Body of pancreas (tissue), 4 donors: Measurements from ENCODE around the gene KIF24. TPM values are rescaled to one million over a fixed set of nuclear protein-coding genes. Genes with fewer than 3 reads are reported as not detected.

Source experiments
- ATAC-seq: fragments of 150-250 bp; one replicate; pipeline ENCODE4 v1.9.1; 2016
- DNase-seq, 4 donors: peaks; one replicate each; pipeline ENCODE4 v3.0.0-alpha.2; 2019
- H3K27ac ChIP-seq, 4 donors: fragments of 200-600 bp; sonication (generic); 1 replicate in 3 of 4; 2 replicates in 1 of 4; pipeline versions ENCODE4 v1.5.1 to v1.6.1; 2016 to 2019; ENCODE audit warnings: mild to moderate bottlenecking in 1 of 4, mixed read lengths in 1 of 4, moderate library complexity in 1 of 4
- H3K27me3 ChIP-seq, 2 donors: fragments of 200-600 bp; sonication (generic); one replicate each; pipeline ENCODE4 v1.6.0; 2016; ENCODE audit warnings: mild to moderate bottlenecking in 1 of 2
- H3K36me3 ChIP-seq, 2 donors: fragments of 200-600 bp; sonication (generic); replicated peaks in 1 of 2; 2 replicates each; pipeline ENCODE4 v1.5.1; 2016; ENCODE audit warnings: low read depth in 2 of 2; ENCODE audit not compliant: insufficient read depth in 1 of 2
- H3K4me1 ChIP-seq: fragments of 200-600 bp; sonication (generic); one replicate; pipeline ENCODE4 v1.6.0; 2016
- H3K4me3 ChIP-seq, 2 donors: fragments of 200-600 bp; sonication (generic); 1 replicate in 1 of 2; 2 replicates in 1 of 2; pipeline ENCODE4 v1.5.1; 2016 to 2019
- H3K9me3 ChIP-seq, 3 donors: fragments of 200-600 bp; sonication (generic); 1 replicate in 2 of 3; 2 replicates in 1 of 3; pipeline ENCODE4 v1.5.1; 2016
- CTCF ChIP-seq, 7 experiments: fragments of 450-650 bp in 4 of 7; fragments of 200-600 bp in 3 of 7; sonication (generic) in 3 of 7; IDR thresholded peaks; one replicate each; pipeline ENCODE4 v1.5.1; 2016 to 2019; ENCODE audit warnings: antibody characterized with exemption in 7 of 7
- POLR2A ChIP-seq, 3 donors: fragments of 450-650 bp; IDR thresholded peaks; one replicate each; pipeline ENCODE4 v1.6.1; 2016; ENCODE audit warnings: antibody characterized with exemption in 3 of 3, mild to moderate bottlenecking in 2 of 3
- WGBS, 2 donors: methylation state at CpG; one replicate each; pipeline ENCODE4 v1.1.5; 2017; 5-methylcytosine and 5-hydroxymethylcytosine counted together
- intact Hi-C: fragments of 100-400 bp; cut with DNase I; formaldehyde crosslinking; loops from one replicate; pipeline ENCODE4 v1.15.1; 2023
- total RNA-seq, 2 donors: library from RNA; depleted of rRNA; stranded (reverse); fragments of >200 nt; gene quantifications; one replicate each; pipeline ENCODE4 v1.1.0, GENCODE V29; 2016

KIF24 gene, protein sequence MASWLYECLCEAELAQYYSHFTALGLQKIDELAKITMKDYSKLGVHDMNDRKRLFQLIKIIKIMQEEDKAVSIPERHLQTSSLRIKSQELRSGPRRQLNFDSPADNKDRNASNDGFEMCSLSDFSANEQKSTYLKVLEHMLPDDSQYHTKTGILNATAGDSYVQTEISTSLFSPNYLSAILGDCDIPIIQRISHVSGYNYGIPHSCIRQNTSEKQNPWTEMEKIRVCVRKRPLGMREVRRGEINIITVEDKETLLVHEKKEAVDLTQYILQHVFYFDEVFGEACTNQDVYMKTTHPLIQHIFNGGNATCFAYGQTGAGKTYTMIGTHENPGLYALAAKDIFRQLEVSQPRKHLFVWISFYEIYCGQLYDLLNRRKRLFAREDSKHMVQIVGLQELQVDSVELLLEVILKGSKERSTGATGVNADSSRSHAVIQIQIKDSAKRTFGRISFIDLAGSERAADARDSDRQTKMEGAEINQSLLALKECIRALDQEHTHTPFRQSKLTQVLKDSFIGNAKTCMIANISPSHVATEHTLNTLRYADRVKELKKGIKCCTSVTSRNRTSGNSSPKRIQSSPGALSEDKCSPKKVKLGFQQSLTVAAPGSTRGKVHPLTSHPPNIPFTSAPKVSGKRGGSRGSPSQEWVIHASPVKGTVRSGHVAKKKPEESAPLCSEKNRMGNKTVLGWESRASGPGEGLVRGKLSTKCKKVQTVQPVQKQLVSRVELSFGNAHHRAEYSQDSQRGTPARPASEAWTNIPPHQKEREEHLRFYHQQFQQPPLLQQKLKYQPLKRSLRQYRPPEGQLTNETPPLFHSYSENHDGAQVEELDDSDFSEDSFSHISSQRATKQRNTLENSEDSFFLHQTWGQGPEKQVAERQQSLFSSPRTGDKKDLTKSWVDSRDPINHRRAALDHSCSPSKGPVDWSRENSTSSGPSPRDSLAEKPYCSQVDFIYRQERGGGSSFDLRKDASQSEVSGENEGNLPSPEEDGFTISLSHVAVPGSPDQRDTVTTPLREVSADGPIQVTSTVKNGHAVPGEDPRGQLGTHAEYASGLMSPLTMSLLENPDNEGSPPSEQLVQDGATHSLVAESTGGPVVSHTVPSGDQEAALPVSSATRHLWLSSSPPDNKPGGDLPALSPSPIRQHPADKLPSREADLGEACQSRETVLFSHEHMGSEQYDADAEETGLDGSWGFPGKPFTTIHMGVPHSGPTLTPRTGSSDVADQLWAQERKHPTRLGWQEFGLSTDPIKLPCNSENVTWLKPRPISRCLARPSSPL (N-terminal part only)
- under 1 TPM; 0.26 to 0.33 TPM for total RNA-seq

DNA sequence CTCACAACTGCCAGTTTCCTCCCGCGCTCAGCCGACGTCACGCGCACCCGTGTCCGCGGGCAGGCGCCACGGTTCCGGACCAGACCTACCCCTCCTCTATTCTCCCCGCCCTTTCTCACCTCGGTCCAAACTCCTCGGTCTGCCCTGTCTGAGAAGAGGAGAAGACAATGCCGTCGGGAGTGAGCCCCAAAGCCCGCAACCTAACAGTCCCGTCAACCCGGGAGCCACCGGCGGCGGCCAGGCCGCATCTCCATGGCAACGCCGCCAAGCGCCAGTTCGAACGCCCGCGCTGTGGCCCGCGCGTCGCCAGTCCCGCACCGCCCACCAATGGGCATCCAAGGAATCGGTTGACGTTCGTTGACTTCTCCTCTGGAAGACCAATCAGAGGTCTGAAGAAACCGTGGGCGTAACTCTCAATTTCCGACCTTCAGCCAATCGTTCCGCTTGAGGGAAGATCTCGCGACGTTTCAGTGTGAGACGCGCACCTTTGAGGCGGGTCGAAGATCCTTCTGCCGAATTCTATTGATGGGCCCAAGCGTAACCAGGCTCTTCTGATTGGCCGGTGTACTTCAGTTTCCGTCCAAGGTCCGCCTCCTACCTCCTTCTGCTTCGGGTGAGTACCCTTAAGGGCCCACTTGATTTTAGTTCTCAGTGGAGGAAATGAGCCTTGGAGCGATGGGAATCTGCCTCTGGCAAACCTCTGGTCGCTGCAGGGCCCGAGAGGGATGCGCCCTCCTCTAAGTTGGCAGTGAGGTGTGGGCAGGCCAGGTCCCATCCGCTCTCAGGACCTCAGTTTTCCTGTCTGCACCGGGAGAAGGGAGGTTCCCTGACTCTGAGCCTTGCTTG is at the start of gene KIF24, which contains the start of gene NUDT2:
KIF24 (minus strand) TSS at position 282 of the 846 bp plus-strand sequence. CDS start 17,922 bp downstream, outside the sequence.
NUDT2 (plus strand) TSS at position 583 of the 846 bp plus-strand sequence. CDS start 9,471 bp downstream, outside the sequence.
- 0 to 1% methylated on average over 36 to 64 of the region's 64 CpGs for WGBS, 2 donors
- intact Hi-C loops: no loop called here
- ATAC-seq: peak; percentile 97
- TF ChIP-seq POLR2A (IDR thresholded peaks at IDR 0.05) (peak in 2 of 3 donors; percentile 93 to 94), CTCF (IDR thresholded peaks at IDR 0.05) (peak in 1 of 7 experiments; percentile 1)
- H3K27ac ChIP-seq: peak within 1 kb of the TSS; percentile 82 to 96 (median 90)
- peak within 1 kb of the TSS; percentile 43 to 62 for H3K4me3 ChIP-seq
- H3K4me1 ChIP-seq: peaks cover 32% of the 10 kb centered on the region
- peak; percentile 97 to 100 (median 98) for DNase-seq
- H3K9me3 ChIP-seq: no peaks in the 10 kb centered on the region
- no peaks in the 10 kb centered on the region for H3K36me3 ChIP-seq
- no peaks in the 10 kb centered on the region for H3K27me3 ChIP-seq

- no peak overlapping the region for H3K4me3 ChIP-seq
- no peaks in the 10 kb centered on the region for H3K9me3 ChIP-seq
- 90 to 94% methylated on average over 3 of the region's 3 CpGs for WGBS, 2 donors
- H3K4me1 ChIP-seq: peaks cover 61% of the 10 kb centered on the region
- intact Hi-C loops: no loop called here
- no peaks in the 10 kb centered on the region for H3K27me3 ChIP-seq
- TF ChIP-seq POLR2A (IDR thresholded peaks at IDR 0.05): no peak
- no peak for TF ChIP-seq CTCF (IDR thresholded peaks at IDR 0.05)
- DNase-seq: no peak
- ATAC-seq: no peak
- no peaks in the 10 kb centered on the region for H3K36me3 ChIP-seq
- peak overlapping the region in 1 of 4 donors; percentile 2 for H3K27ac ChIP-seq
Measured at GRCh38 chr9:34378376-34379060, 49.5 kb upstream of the KIF24 start.

DNA sequence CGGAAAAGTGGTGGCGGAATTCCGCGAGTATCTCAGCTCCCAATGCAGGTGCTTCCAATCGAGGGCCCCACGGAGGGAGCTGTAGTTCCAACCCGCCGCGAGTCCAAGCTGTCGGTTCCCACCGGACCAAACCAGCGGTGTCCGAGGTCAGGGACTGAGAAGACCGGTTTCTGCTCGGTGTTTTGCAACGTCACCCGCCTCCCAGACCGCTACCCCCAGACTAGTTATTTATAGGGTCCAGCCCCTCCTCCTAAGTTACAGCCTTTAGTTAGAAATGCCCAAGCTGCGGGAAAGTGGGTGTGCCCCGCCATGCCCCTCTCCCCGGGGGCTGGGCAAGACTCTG is 48.3 kb upstream of the KIF24 start:
- H3K9me3 ChIP-seq: no peaks in the 10 kb centered on the region
- TF ChIP-seq POLR2A (IDR thresholded peaks at IDR 0.05): no peak
- no peak for TF ChIP-seq CTCF (IDR thresholded peaks at IDR 0.05)
- H3K27me3 ChIP-seq: no peaks in the 10 kb centered on the region
- H3K4me3 ChIP-seq: peak overlapping the region in 1 of 2 donors; percentile 6
- WGBS, 2 donors: 0 to 1% methylated on average over 13 to 21 of the region's 21 CpGs
- peak overlapping the region; percentile 80 to 90 (median 81) for H3K27ac ChIP-seq
- DNase-seq (peak; percentile 67 to 76 (median 70)), ATAC-seq (peak; percentile 1)
- no peaks in the 10 kb centered on the region for H3K36me3 ChIP-seq
- H3K4me1 ChIP-seq: peaks cover 61% of the 10 kb centered on the region
- intact Hi-C loops: no loop called here
